Kidney capillary endothelial cell (primary cell): Measurements from ENCODE around the gene TMX1.

Experiments used
- DNase-seq: peaks from one replicate; pipeline ENCODE4 v3.0.0-alpha.2; 2018; ENCODE audit warnings: low spot score

Gene TMX1

GRCh38 chr14:51242545-51243490, 2.8 kb downstream of the TMX1 start:
- no peak for DNase-seq

- no peak for DNase-seq
These were observed 4.5 kb downstream of the TMX1 start for GRCh38 chr14:51244591-51244990.

- DNase-seq: no peak
These were observed 6.0 kb downstream of the TMX1 start for GRCh38 chr14:51246032-51246431.

- no peak for DNase-seq
These were observed 8.3 kb downstream of the TMX1 start for GRCh38 chr14:51248016-51248987.

GRCh38 chr14:51251486-51251885, 11.4 kb downstream of the TMX1 start:
- DNase-seq: no peak

GRCh38 chr14:51253880-51254279, 13.8 kb downstream of the TMX1 start:
- DNase-seq: no peak

GRCh38 chr14:51258280-51258679, 18.2 kb downstream of the TMX1 start:
- DNase-seq: no peak

GRCh38 chr14:51258788-51259187, 18.7 kb downstream of the TMX1 start:
- DNase-seq: no peak

- DNase-seq: no peak
These were observed 20.2 kb downstream of the TMX1 start for GRCh38 chr14:51260225-51260624.

GRCh38 chr14:51261151-51261550, 21.1 kb downstream of the TMX1 start:
- DNase-seq: no peak

- DNase-seq: no peak
These were observed 22.8 kb downstream of the TMX1 start for GRCh38 chr14:51262868-51263267.

GRCh38 chr14:51269634-51270033, 29.6 kb downstream of the TMX1 start:
- no peak for DNase-seq

- DNase-seq: no peak
These were observed 36.6 kb downstream of the TMX1 start for GRCh38 chr14:51276605-51277004.

GRCh38 chr14:51277753-51278415, 37.8 kb downstream of the TMX1 start:
- no peak for DNase-seq

- no peak for DNase-seq
These were observed 42.5 kb downstream of the TMX1 start for GRCh38 chr14:51282517-51282916.

GRCh38 chr14:51283402-51284085, 43.5 kb downstream of the TMX1 start:
- peak; percentile 87 for DNase-seq

GRCh38 chr14:51284241-51284640, 44.2 kb downstream of the TMX1 start:
- no peak for DNase-seq

GRCh38 chr14:51285120-51285519, 45.1 kb downstream of the TMX1 start:
- no peak for DNase-seq

- DNase-seq: no peak
These were observed 49.1 kb downstream of the TMX1 start for GRCh38 chr14:51289169-51289568.

GRCh38 chr14:51290132-51290531, 50.1 kb downstream of the TMX1 start:
- DNase-seq: no peak

- no peak for DNase-seq
These were observed 51.0 kb downstream of the TMX1 start for GRCh38 chr14:51291016-51291415.
